Esophagus squamous epithelium (tissue), 5 donors: ENCODE measurements around the gene S100A12. TPM values are rescaled to one million over a fixed set of nuclear protein-coding genes. Genes with fewer than 3 reads are reported as not detected.

Experiments used
- DNase-seq: peaks from one replicate; lab custom pipeline; 2025; lab: John Stamatoyannopoulos, UW
- H3K27ac ChIP-seq, 4 donors: fragments of 200-600 bp; sonication (generic); one replicate each; pipeline ENCODE4 v1.5.1; 2016 to 2019; ENCODE audit warnings: mild to moderate bottlenecking in 1 of 4
- H3K27me3 ChIP-seq, 4 donors: fragments of 200-600 bp; sonication (generic); 1 replicate in 3 of 4; 2 replicates in 1 of 4; pipeline versions ENCODE4 v1.5.1 to v1.6.0; 2017 to 2021; ENCODE audit warnings: antibody characterized with exemption in 1 of 4
- H3K36me3 ChIP-seq, 3 donors: fragments of 200-600 bp; sonication (generic); one replicate each; pipeline ENCODE4 v1.5.1; 2016 to 2019
- H3K4me1 ChIP-seq, 3 donors: fragments of 200-600 bp; sonication (generic); one replicate each; pipeline ENCODE4 v1.5.1; 2017 to 2019
- H3K4me3 ChIP-seq, 4 donors: fragments of 200-600 bp; sonication (generic); 1 replicate in 3 of 4; 2 replicates in 1 of 4; pipeline ENCODE4 v1.5.1; 2016 to 2019; ENCODE audit warnings: mild to moderate bottlenecking in 2 of 4, moderate library complexity in 1 of 4
- H3K9me3 ChIP-seq, 3 donors: fragments of 200-600 bp; sonication (generic); one replicate each; pipeline ENCODE4 v1.5.1; 2016 to 2019
- POLR2A ChIP-seq, 4 donors: fragments of 450-650 bp; IDR thresholded peaks; one replicate each; pipeline ENCODE4 v1.6.1; 2017; ENCODE audit warnings: antibody characterized with exemption in 4 of 4, mild to moderate bottlenecking in 4 of 4, moderate library complexity in 3 of 4
- WGBS, 2 donors: methylation state at CpG; one replicate each; pipeline ENCODE4 v1.1.5; 2018; 5-methylcytosine and 5-hydroxymethylcytosine counted together
- intact Hi-C: fragments of 100-400 bp; cut with DNase I; formaldehyde crosslinking; loops from one replicate; pipeline ENCODE4 v1.15.0; 2022
- small RNA-seq, 4 donors: library from RNA; depleted of rRNA; stranded (forward); fragments of <200 nt; gene quantifications; one replicate each; pipeline ENCODE3, GENCODE V24; 2016
- total RNA-seq, 4 donors: library from RNA; depleted of rRNA; stranded (reverse); fragments of >200 nt; gene quantifications; one replicate each; pipeline ENCODE4 v1.1.0, GENCODE V29; 2016
- TF ChIP-seq, protein P1 (sequence below), 6 experiments: fragments of 450-650 bp in 4 of 6; fragments of 200-600 bp in 2 of 6; sonication (generic) in 2 of 6; IDR thresholded peaks; one replicate each; pipeline ENCODE4 v1.5.1; 2016 to 2019; ENCODE audit warnings: antibody characterized with exemption in 6 of 6, mild to moderate bottlenecking in 4 of 6, moderate library complexity in 4 of 6
- donor health status: DM: yes; HTN: yes; CAD: no.

The S100A12 gene
- total RNA-seq, 4 donors from 2014 or later: 16.2 to 154 (median 49.0) TPM

DNA sequence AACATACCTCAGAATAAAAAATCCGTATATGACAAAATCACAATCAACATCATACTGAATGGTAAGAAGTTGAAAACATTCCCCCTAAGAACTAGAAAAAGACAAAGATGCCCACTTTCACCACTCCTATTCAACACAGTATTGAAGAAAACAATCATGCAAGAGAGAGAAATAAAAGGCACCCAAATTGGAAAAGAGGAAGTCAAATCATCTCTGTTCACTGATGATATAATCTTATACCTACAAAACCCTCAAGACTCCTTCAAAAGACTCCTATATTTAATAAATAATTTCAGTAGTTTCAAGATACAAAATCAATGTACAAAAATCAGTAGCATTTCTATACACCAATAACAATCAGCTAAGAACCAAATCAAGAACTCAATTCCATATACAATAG lies 41.5 kb downstream of the S100A12 start:
- no peaks in the 10 kb centered on the region for H3K36me3 ChIP-seq
- H3K4me1 ChIP-seq: no peaks in the 10 kb centered on the region
- TF ChIP-seq, protein P1, sequence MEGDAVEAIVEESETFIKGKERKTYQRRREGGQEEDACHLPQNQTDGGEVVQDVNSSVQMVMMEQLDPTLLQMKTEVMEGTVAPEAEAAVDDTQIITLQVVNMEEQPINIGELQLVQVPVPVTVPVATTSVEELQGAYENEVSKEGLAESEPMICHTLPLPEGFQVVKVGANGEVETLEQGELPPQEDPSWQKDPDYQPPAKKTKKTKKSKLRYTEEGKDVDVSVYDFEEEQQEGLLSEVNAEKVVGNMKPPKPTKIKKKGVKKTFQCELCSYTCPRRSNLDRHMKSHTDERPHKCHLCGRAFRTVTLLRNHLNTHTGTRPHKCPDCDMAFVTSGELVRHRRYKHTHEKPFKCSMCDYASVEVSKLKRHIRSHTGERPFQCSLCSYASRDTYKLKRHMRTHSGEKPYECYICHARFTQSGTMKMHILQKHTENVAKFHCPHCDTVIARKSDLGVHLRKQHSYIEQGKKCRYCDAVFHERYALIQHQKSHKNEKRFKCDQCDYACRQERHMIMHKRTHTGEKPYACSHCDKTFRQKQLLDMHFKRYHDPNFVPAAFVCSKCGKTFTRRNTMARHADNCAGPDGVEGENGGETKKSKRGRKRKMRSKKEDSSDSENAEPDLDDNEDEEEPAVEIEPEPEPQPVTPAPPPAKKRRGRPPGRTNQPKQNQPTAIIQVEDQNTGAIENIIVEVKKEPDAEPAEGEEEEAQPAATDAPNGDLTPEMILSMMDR (IDR thresholded peaks at IDR 0.05): no peak
- TF ChIP-seq POLR2A (IDR thresholded peaks at IDR 0.05): no peak
- no peak for DNase-seq
- no peak overlapping the region for H3K27ac ChIP-seq
- intact Hi-C loops: no loop called here
- peaks cover 0 to 10% (median 0%) of the 10 kb centered on the region in 4 donors for H3K27me3 ChIP-seq
- no peak overlapping the region for H3K4me3 ChIP-seq
- no peaks in the 10 kb centered on the region for H3K9me3 ChIP-seq
- 95% methylated on average over 1 of the region's 1 CpG for WGBS, 2 donors

DNA sequence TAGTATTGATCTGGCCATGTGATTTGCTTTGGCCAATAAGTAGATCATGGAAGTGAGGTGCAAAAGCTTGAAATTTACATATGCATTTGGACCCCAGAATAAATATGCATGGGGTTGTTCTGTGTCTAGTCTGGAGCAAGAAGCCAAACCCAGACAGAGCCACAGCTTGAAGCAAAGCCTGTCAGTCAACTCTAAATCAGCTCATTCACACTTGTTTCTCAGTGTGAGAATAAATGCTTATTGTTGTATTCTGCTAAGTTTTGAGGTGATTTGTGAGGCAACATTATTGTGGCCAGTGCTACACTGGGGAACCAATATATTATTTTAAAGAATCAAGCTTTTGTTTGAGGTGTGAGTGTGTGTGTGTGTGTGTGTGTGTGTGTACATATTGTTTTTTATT lies 50.5 kb downstream of the S100A12 start:
- intact Hi-C loops: no loop called here
- Histone ChIP-seq H3K27me3 (peaks cover 0 to 11% (median 0%) of the 10 kb centered on the region in 4 donors), H3K27ac (no peak overlapping the region), H3K4me1 (no peaks in the 10 kb centered on the region), H3K9me3 (peaks cover 0 to 11% (median 4%) of the 10 kb centered on the region in 3 donors), H3K4me3 (no peak overlapping the region), H3K36me3 (no peaks in the 10 kb centered on the region)
- no peak for DNase-seq
- no peak for TF ChIP-seq POLR2A (IDR thresholded peaks at IDR 0.05)
- TF ChIP-seq, protein P1 (IDR thresholded peaks at IDR 0.05): no peak

Small RNA genes within 50 kb of the gene (small RNA-seq; reads per million reads assigned to genes)
- gene RNU6-160P (0 reads per million in 4 donors), gene S100A15A (0 reads per million in 4 donors)

Other genes starting within 250 kb of the S100A12 start
- 1 to 10 TPM in 1 of 4 donors, not detected in 3; 9.0 TPM for gene SPRR2G, start 224.7 kb downstream of the S100A12 start, total RNA-seq
- gene LELP1, start 172.2 kb downstream of the S100A12 start, total RNA-seq: not detected
- gene PRR9, start 158.0 kb downstream of the S100A12 start, total RNA-seq: not detected
- gene LORICRIN, start 115.9 kb downstream of the S100A12 start, total RNA-seq: not detected
- 10 to 100 TPM; 14.3 to 44.0 (median 23.8) TPM for gene PGLYRP3, start 62.7 kb downstream of the S100A12 start, total RNA-seq
- gene PGLYRP4, start 26.8 kb downstream of the S100A12 start, total RNA-seq: 10 to 100 TPM in 1 of 4 donors, 1 to 10 TPM in 3; 4.2 to 15.1 (median 6.9) TPM
- over 10,000 TPM; 15,145 to 90,256 (median 57,331) TPM for gene S100A9, start 17.8 kb downstream of the S100A12 start, total RNA-seq
- over 10,000 TPM in 3 of 4 donors, 1,000 to 10,000 TPM in 1; 4,308 to 17,245 (median 15,998) TPM for gene S100A8, start 15.5 kb upstream of the S100A12 start, total RNA-seq
- 10 to 100 TPM in 1 of 4 donors, 1 to 10 TPM in 2, not detected in 1; 6.7 to 72.9 (median 8.1) TPM for gene S100A7A, start 40.9 kb upstream of the S100A12 start, total RNA-seq
- gene S100A7, start 85.0 kb upstream of the S100A12 start, total RNA-seq: 1,000 to 10,000 TPM in 2 of 4 donors, 100 to 1,000 TPM in 1, 1 to 10 TPM in 1; 8.8 to 9,163 (median 3,171) TPM
- gene S100A6, start 160.4 kb upstream of the S100A12 start, total RNA-seq: 100 to 1,000 TPM; 270 to 943 (median 394) TPM
- not detected for gene S100A5, start 165.3 kb upstream of the S100A12 start, total RNA-seq
- 100 to 1,000 TPM in 2 of 4 donors, 10 to 100 TPM in 2; 58.6 to 205 (median 122) TPM for gene S100A4, start 170.2 kb upstream of the S100A12 start, total RNA-seq
- 10 to 100 TPM in 1 of 4 donors, 1 to 10 TPM in 3; 1.2 to 16.5 (median 9.2) TPM for gene S100A3, start 173.6 kb upstream of the S100A12 start, total RNA-seq
- 1,000 to 10,000 TPM in 3 of 4 donors, 100 to 1,000 TPM in 1; 949 to 3,544 (median 1,180) TPM for gene S100A2, start 190.2 kb upstream of the S100A12 start, total RNA-seq
- gene S100A16, start 237.5 kb upstream of the S100A12 start, total RNA-seq: 1,000 to 10,000 TPM; 1,372 to 2,409 (median 2,158) TPM
- gene S100A14, start 240.7 kb upstream of the S100A12 start, total RNA-seq: 1,000 to 10,000 TPM; 1,580 to 2,481 (median 2,030) TPM